Loucy (cell line): ENCODE results near the gene GPR107.

Experiments
- EZH2phosphoT487 ChIP-seq: fragments of 200-600 bp; IDR thresholded peaks from 2 replicates; pipeline ENCODE4 v1.6.1; 2018; ENCODE audit warnings: antibody characterized with exemption, mild to moderate bottlenecking, moderate library complexity, borderline replicate concordance
- TF ChIP-seq, protein P1 (sequence below): fragments of 200-600 bp; sonication (generic); conservative IDR thresholded peaks from 2 replicates; pipeline ENCODE4 v1.5.1; 2014; ENCODE audit warnings: mild to moderate bottlenecking, antibody characterized with exemption, low read length

DNA sequence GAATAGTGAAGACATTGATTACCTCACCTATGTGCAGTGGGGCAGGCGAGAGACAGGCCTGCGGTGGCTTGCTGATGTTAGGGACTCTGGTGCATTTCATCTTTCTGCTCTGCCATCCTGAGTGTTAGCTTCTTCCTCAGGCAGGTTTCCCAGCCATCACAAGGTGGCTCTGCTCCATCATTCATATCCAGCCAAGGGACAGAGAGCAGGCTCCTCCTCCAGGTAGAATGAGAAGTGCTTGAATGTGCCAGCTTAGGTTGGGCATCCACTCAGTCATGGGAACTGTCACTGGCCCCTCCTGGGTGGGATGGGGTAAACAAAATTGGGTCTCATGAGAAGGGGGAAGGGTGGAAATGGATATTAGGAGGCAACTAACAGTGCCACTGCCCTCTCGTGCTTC, 24.8 kb downstream of the GPR107 start:
- TF ChIP-seq, protein P1, sequence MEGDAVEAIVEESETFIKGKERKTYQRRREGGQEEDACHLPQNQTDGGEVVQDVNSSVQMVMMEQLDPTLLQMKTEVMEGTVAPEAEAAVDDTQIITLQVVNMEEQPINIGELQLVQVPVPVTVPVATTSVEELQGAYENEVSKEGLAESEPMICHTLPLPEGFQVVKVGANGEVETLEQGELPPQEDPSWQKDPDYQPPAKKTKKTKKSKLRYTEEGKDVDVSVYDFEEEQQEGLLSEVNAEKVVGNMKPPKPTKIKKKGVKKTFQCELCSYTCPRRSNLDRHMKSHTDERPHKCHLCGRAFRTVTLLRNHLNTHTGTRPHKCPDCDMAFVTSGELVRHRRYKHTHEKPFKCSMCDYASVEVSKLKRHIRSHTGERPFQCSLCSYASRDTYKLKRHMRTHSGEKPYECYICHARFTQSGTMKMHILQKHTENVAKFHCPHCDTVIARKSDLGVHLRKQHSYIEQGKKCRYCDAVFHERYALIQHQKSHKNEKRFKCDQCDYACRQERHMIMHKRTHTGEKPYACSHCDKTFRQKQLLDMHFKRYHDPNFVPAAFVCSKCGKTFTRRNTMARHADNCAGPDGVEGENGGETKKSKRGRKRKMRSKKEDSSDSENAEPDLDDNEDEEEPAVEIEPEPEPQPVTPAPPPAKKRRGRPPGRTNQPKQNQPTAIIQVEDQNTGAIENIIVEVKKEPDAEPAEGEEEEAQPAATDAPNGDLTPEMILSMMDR, result no peak
- no peak for TF ChIP-seq EZH2phosphoT487
